Endodermal cell (in vitro differentiated cells): ENCODE data around the gene ABRACL. TPM values are rescaled to one million over a fixed set of nuclear protein-coding genes. Genes with fewer than 3 reads are reported as not detected.

Source experiments
- DNase-seq: peaks from one replicate; pipeline ENCODE4 v3.0.0-alpha.2; 2017
- H3K27ac ChIP-seq: 2 replicates; pipeline ENCODE4 v1.5.1; 2013; ENCODE audit warnings: mild to moderate bottlenecking, low read depth, low read length, moderate library complexity
- H3K27me3 ChIP-seq: 2 replicates; pipeline ENCODE4 v1.6.1; 2013; ENCODE audit warnings: mild to moderate bottlenecking, low read length, moderate library complexity; ENCODE audit not compliant: insufficient read depth, control insufficient read depth, poor library complexity, severe bottlenecking
- H3K36me3 ChIP-seq: 2 replicates; pipeline ENCODE4 v1.7.0; 2013; ENCODE audit warnings: mild to moderate bottlenecking, low read length, moderate library complexity; ENCODE audit not compliant: control insufficient read depth, insufficient read depth
- H3K4me1 ChIP-seq: one replicate; pipeline ENCODE4 v1.7.0; 2013; ENCODE audit warnings: low read length; ENCODE audit not compliant: control insufficient read depth, insufficient read depth
- H3K4me3 ChIP-seq: 2 replicates; pipeline ENCODE4 v1.5.1; 2013; ENCODE audit warnings: mild to moderate bottlenecking, low read length, moderate library complexity
- H3K9ac ChIP-seq: 2 replicates; pipeline ENCODE4 v1.6.1; 2013; ENCODE audit warnings: mild to moderate bottlenecking, low read length, moderate library complexity; ENCODE audit not compliant: poor library complexity, severe bottlenecking; ENCODE audit errors: extremely low read depth
- H3K9me3 ChIP-seq: 2 replicates; pipeline ENCODE4 v1.6.1; 2013; ENCODE audit warnings: mild to moderate bottlenecking, low read length, moderate library complexity; ENCODE audit not compliant: control insufficient read depth
- H3K27ac Mint-ChIP-seq: 2 replicates; pipeline ENCODE4 v1.8.0; 2020; ENCODE audit warnings: mixed read lengths
- H3K27me3 Mint-ChIP-seq: 2 replicates; pipeline ENCODE4 v1.8.0; 2021; ENCODE audit warnings: mild to moderate bottlenecking, mixed read lengths; ENCODE audit not compliant: insufficient read depth
- H3K36me3 Mint-ChIP-seq: 2 replicates; pipeline ENCODE4 v1.8.0; 2020; ENCODE audit warnings: low read depth, mixed read lengths
- H3K4me1 Mint-ChIP-seq: 2 replicates; pipeline ENCODE4 v1.8.0; 2020; ENCODE audit warnings: mixed read lengths
- H3K4me3 Mint-ChIP-seq: 2 replicates; pipeline ENCODE4 v1.8.0; 2020; ENCODE audit warnings: mild to moderate bottlenecking, moderate library complexity, mixed read lengths
- H3K9me3 Mint-ChIP-seq: 2 replicates; pipeline ENCODE4 v1.8.0; 2020; ENCODE audit warnings: mild to moderate bottlenecking, mixed read lengths
- CTCF ChIP-seq: fragments of 200-600 bp; sonication (generic); conservative IDR thresholded peaks from 2 replicates; pipeline ENCODE4 v1.5.0; 2021; ENCODE audit warnings: antibody characterized with exemption, mild to moderate bottlenecking
- WGBS, 2 experiments: methylation state at CpG; one replicate each; pipeline versions ENCODE4 v1.1.5 to v1.1.7; 2013; ENCODE audit warnings: missing lambda C conversion rate in 2 of 2, mixed read lengths in 1 of 2; ENCODE audit not compliant: insufficient coverage in 1 of 2, insufficient read length in 1 of 2; 5-methylcytosine and 5-hydroxymethylcytosine counted together
- total RNA-seq, 2 donors: library from RNA; stranded (reverse); fragmentation: NEBNext Ultra II Directional in 1 of 2; extraction: Animal tissue kit (Norgen Biotek cat#: 25700) in 1 of 2; gene quantifications; 2 replicates in 1 of 2; 3 replicates in 1 of 2; pipeline ENCODE4 v1.2.1, GENCODE V29; 2021

Gene ABRACL
- total RNA-seq, 2 donors from 2014 or later = 24.7 to 45.8 TPM

GRCh38 chr6:139030228-139030963 lies 1.9 kb downstream of the ABRACL start:
- WGBS, 2 experiments = 74 to 76% methylated on average over 4 to 8 of the region's 9 CpGs
- Histone ChIP-seq H3K4me3 (peak overlapping the region; percentile 83), H3K36me3 (peaks cover 13% of the 10 kb centered on the region), H3K4me1 (no peaks in the 10 kb centered on the region), H3K27me3 (peaks cover 33% of the 10 kb centered on the region), H3K9me3 (no peaks in the 10 kb centered on the region), H3K9ac (no peak overlapping the region), H3K27ac (peak overlapping the region; percentile 93)
- Mint-ChIP-seq H3K36me3 (peaks cover 7% of the 10 kb centered on the region), H3K4me3 (no peak overlapping the region), H3K27ac (no peak overlapping the region), H3K9me3 (no peaks in the 10 kb centered on the region), H3K27me3 (peaks cover 21% of the 10 kb centered on the region), H3K4me1 (peaks cover 12% of the 10 kb centered on the region)
- TF ChIP-seq CTCF = no peak
- DNase-seq = no peak

- H3K4me3 ChIP-seq = no peak overlapping the region
- no peaks in the 10 kb centered on the region for H3K27me3 ChIP-seq
- H3K4me3 Mint-ChIP-seq = no peak overlapping the region
- no peak overlapping the region for H3K27ac ChIP-seq
- H3K9ac ChIP-seq = no peak overlapping the region
- H3K27ac Mint-ChIP-seq = no peak overlapping the region
- peaks cover 2% of the 10 kb centered on the region for H3K27me3 Mint-ChIP-seq
- DNase-seq = no peak
- H3K9me3 Mint-ChIP-seq = no peaks in the 10 kb centered on the region
- no peaks in the 10 kb centered on the region for H3K4me1 ChIP-seq
- TF ChIP-seq CTCF = no peak
- no peaks in the 10 kb centered on the region for H3K4me1 Mint-ChIP-seq
- H3K36me3 Mint-ChIP-seq = peaks cover 18% of the 10 kb centered on the region
- 91 to 92% methylated on average over 5 of the region's 5 CpGs for WGBS, 2 experiments
- H3K9me3 ChIP-seq = no peaks in the 10 kb centered on the region
- peaks cover 43% of the 10 kb centered on the region for H3K36me3 ChIP-seq
Observed at GRCh38 chr6:139037490-139037889, 8.9 kb downstream of the ABRACL start.

GRCh38 chr6:139044250-139044649 lies 15.7 kb downstream of the ABRACL start:
- no peaks in the 10 kb centered on the region for H3K27me3 Mint-ChIP-seq
- Histone ChIP-seq H3K27me3 (no peaks in the 10 kb centered on the region), H3K27ac (no peak overlapping the region), H3K9me3 (no peaks in the 10 kb centered on the region), H3K9ac (no peak overlapping the region), H3K4me3 (no peak overlapping the region), H3K36me3 (peaks cover 14% of the 10 kb centered on the region), H3K4me1 (no peaks in the 10 kb centered on the region)
- H3K4me3 Mint-ChIP-seq = no peak overlapping the region
- WGBS, 2 experiments = 86 to 100% methylated on average over 2 to 3 of the region's 3 CpGs
- no peaks in the 10 kb centered on the region for H3K9me3 Mint-ChIP-seq
- no peak for TF ChIP-seq CTCF
- no peak for DNase-seq
- H3K4me1 Mint-ChIP-seq = no peaks in the 10 kb centered on the region
- peaks cover 15% of the 10 kb centered on the region for H3K36me3 Mint-ChIP-seq
- H3K27ac Mint-ChIP-seq = no peak overlapping the region
